ENCODE data around the gene NDUFS5.
"Not testable (repeated sequence)": the region's sequence is repeated elsewhere in the genome, so short reads cannot be mapped to it uniquely, and the experiment has no call there.

GRCh38 chr1:39071557-39071956 is 45.4 kb downstream of the NDUFS5 start:
- TF ChIP-seq CTCF, EZH2 (IDR thresholded peaks at IDR 0.05): not testable (repeated sequence)
